HepG2 (cell line): ENCODE data around the gene APOL2. TPM values are rescaled to one million over a fixed set of nuclear protein-coding genes. Genes with fewer than 3 reads are reported as not detected.
"Not testable (repeated sequence)": the region's sequence is repeated elsewhere in the genome, so short reads cannot be mapped to it uniquely, and the experiment has no call there.

ENCODE experiments used
- ATAC-seq: fragments of 200-7000 bp; cut with Tn5 transposase; 3 replicates; pipeline ENCODE4 v1.9.1; 2020; ENCODE audit warnings: mild to moderate bottlenecking, moderate library complexity
- BruUV-seq: library from RNA; stranded (reverse); fragments of 400-500 nt; replicated peaks from 2 replicates; lab custom pipeline; 2021; lab: Mats Ljungman, UMichigan
- CTCF ChIA-PET: fragments of 300-600 bp; formaldehyde crosslinking; extraction: SDS; loops from one replicate; lab custom pipeline; 2021; ENCODE audit warnings: low total read pairs, inconsistent platforms, low intra/inter-chr PET ratio; lab: Yijun Ruan, JAX
- POLR2A ChIA-PET: fragments of 350-600 bp; sonication (Branson Sonifier 250); formaldehyde crosslinking; loops from one replicate; lab custom pipeline; 2020; ENCODE audit warnings: antibody characterized with exemption, inconsistent platforms; lab: Yijun Ruan, JAX
- DNase-seq: peaks from one replicate; pipeline ENCODE4 v3.0.0-alpha.2; 2015; ENCODE audit warnings: low spot score
- FAIRE-seq: peaks from 3 replicates; lab custom pipeline; 2011; peaks lifted over from hg19 to GRCh38; lab: Jason Lieb, UNC
- H2AFZ ChIP-seq: one replicate; pipeline ENCODE4 v1.6.1; 2011; ENCODE audit warnings: low read length, inconsistent platforms
- H3K27ac ChIP-seq: fragments of 300-600 bp; 3 replicates; pipeline ENCODE4 v1.8.0; 2011; ENCODE audit warnings: mixed run types, mild to moderate bottlenecking, mixed read lengths, low read length, inconsistent platforms; ENCODE audit not compliant: insufficient read depth; ENCODE audit errors: extremely low read length
- H3K27me3 ChIP-seq, 2 experiments: fragments of 200-600 bp in 1 of 2; 2 replicates in 1 of 2; 3 replicates in 1 of 2; pipeline versions ENCODE4 v1.6.0 to v1.8.0; 2011; ENCODE audit warnings: low read length in 2 of 2, mild to moderate bottlenecking in 2 of 2, moderate library complexity in 2 of 2, inconsistent platforms in 1 of 2; ENCODE audit not compliant: insufficient read depth in 2 of 2, control insufficient read depth in 1 of 2
- H3K36me3 ChIP-seq, 2 experiments: fragments of 200-600 bp in 1 of 2; replicated peaks in 1 of 2; 2 replicates in 1 of 2; 3 replicates in 1 of 2; pipeline versions ENCODE4 v1.5.1 to v1.8.0; 2011; ENCODE audit warnings: low read length in 2 of 2, inconsistent platforms in 1 of 2; ENCODE audit not compliant: insufficient read depth in 2 of 2, control insufficient read depth in 1 of 2
- H3K4me1 ChIP-seq: 2 replicates; pipeline ENCODE4 v1.5.1; 2012; ENCODE audit warnings: low read length, inconsistent platforms; ENCODE audit not compliant: insufficient read depth
- H3K4me2 ChIP-seq: 2 replicates; pipeline ENCODE4 v1.6.0; 2011; ENCODE audit warnings: low read depth, low read length, inconsistent platforms
- H3K4me3 ChIP-seq, 3 experiments: fragments of 200-600 bp in 1 of 3; sonication (generic), shearing (Covaris generic) in 1 of 3; replicated peaks in 1 of 3; 2 replicates each; pipeline ENCODE4 v1.5.1; 2011 to 2016; ENCODE audit warnings: low read length in 3 of 3, inconsistent platforms in 2 of 3, low read depth in 2 of 3, mild to moderate bottlenecking in 2 of 3, control low read depth in 1 of 3, mixed read lengths in 1 of 3; ENCODE audit not compliant: insufficient read depth in 1 of 3
- H3K79me2 ChIP-seq: one replicate; pipeline ENCODE4 v1.6.1; 2011; ENCODE audit warnings: low read length, inconsistent platforms; ENCODE audit not compliant: insufficient read depth
- H3K9ac ChIP-seq: 2 replicates; pipeline ENCODE4 v1.6.0; 2011; ENCODE audit warnings: mild to moderate bottlenecking, low read depth, low read length, inconsistent platforms; ENCODE audit not compliant: insufficient read depth
- H3K9me3 ChIP-seq: 2 replicates; pipeline ENCODE4 v1.5.1; 2012; ENCODE audit warnings: mild to moderate bottlenecking, low read length
- H4K20me1 ChIP-seq: 2 replicates; pipeline ENCODE4 v1.6.0; 2011; ENCODE audit warnings: inconsistent platforms, mild to moderate bottlenecking, low read length, moderate library complexity; ENCODE audit not compliant: insufficient read depth
- FOXP1 ChIP-seq, 2 experiments: fragments of 450-650 bp in 1 of 2; IDR thresholded peaks; 2 replicates each; pipeline ENCODE4 v1.6.1; 2017 to 2018; ENCODE audit warnings: antibody characterized with exemption in 1 of 2
- HNF4A ChIP-seq: sonication (generic); formaldehyde crosslinking; IDR thresholded peaks from 2 replicates; pipeline ENCODE4 v1.4.0; 2020; ENCODE audit warnings: missing genetic modification reagents
- HNF4G ChIP-seq, 2 experiments: sonication (generic) in 1 of 2; formaldehyde crosslinking in 1 of 2; IDR thresholded peaks; 2 replicates each; pipeline versions ENCODE4 v1.4.0 to v1.6.1; 2011 to 2020; ENCODE audit warnings: borderline replicate concordance in 2 of 2, low read depth in 2 of 2, mild to moderate bottlenecking in 2 of 2, low read length in 1 of 2, missing genetic modification reagents in 1 of 2, moderate library complexity in 1 of 2
- MNT ChIP-seq: fragments of 450-650 bp; IDR thresholded peaks from 2 replicates; pipeline ENCODE4 v1.6.1; 2016
- NCOR1 ChIP-seq: fragments of 200-600 bp; sonication (generic); IDR thresholded peaks from 2 replicates; pipeline ENCODE4 v1.7.0; 2017; ENCODE audit warnings: antibody characterized with exemption, low read length, borderline replicate concordance
- SOX13 ChIP-seq, 3 experiments: fragments of 450-650 bp in 1 of 3; sonication (generic) in 1 of 3; formaldehyde crosslinking in 1 of 3; IDR thresholded peaks in 2 of 3; conservative IDR thresholded peaks in 1 of 3; 2 replicates each; pipeline versions ENCODE4 v1.5.0 to v1.6.1; 2016 to 2020; ENCODE audit warnings: antibody characterized with exemption in 1 of 3, mild to moderate bottlenecking in 1 of 3, missing compliant biosample characterization in 1 of 3, missing genetic modification reagents in 1 of 3, moderate library complexity in 1 of 3
- SOX6 ChIP-seq, 2 experiments: fragments of 450-650 bp in 1 of 2; sonication (generic) in 1 of 2; formaldehyde crosslinking in 1 of 2; IDR thresholded peaks; 2 replicates each; pipeline versions ENCODE4 v1.4.0 to v1.6.1; 2017 to 2020; ENCODE audit warnings: antibody characterized with exemption in 1 of 2, mild to moderate bottlenecking in 1 of 2, missing genetic modification reagents in 1 of 2
- TFE3 ChIP-seq: IDR thresholded peaks from 2 replicates; pipeline ENCODE4 v1.6.1; 2016
- WGBS: methylation state at CpG from one replicate; pipeline ENCODE4 v1.1.6; 2017; ENCODE audit warnings: low lambda C conversion rate; 5-methylcytosine and 5-hydroxymethylcytosine counted together
- in situ Hi-C: cut with HindIII; loops from 2 replicates; pipeline ENCODE4 v1.10.0; 2017; ENCODE audit warnings: low pct_unique_long_range_greater_than_20kb; ENCODE audit not compliant: extremely low pct_ligation_motif_present
- intact Hi-C: fragments of 100-400 bp; cut with micrococcal nuclease; formaldehyde crosslinking; loops from one replicate; pipeline ENCODE4 v1.10.0; 2022; ENCODE audit not compliant: unreplicated experiment
- polyA plus RNA-seq, 8 experiments: library from polyadenylated mRNA; depleted of rRNA in 3 of 8; stranded (reverse) in 7 of 8; unstranded in 1 of 8; fragments of >200 nt; fragmentation: Illumina TruSeq in 4 of 8; extraction: Trizol in 4 of 8; gene quantifications; 2 replicates each; pipeline versions ENCODE4 v1.2.1 to v1.2.3, GENCODE V29; 2011 to 2016; ENCODE audit warnings: low read depth in 4 of 8, missing spikeins in 1 of 8, mixed read lengths in 1 of 8; ENCODE audit not compliant: insufficient read depth in 1 of 8
- total RNA-seq, 5 experiments: library from RNA; depleted of rRNA; stranded (reverse); fragments of >200 nt; fragmentation: Illumina TruSeq; extraction: Trizol; gene quantifications; 2 replicates each; pipeline ENCODE4 v1.2.3, GENCODE V29; 2016; ENCODE audit warnings: low read depth in 1 of 5
- TF ChIP-seq, protein P1 (sequence below): IDR thresholded peaks from 2 replicates; pipeline ENCODE4 v1.4.0; 2020; ENCODE audit warnings: mild to moderate bottlenecking, missing genetic modification reagents
- TF ChIP-seq, protein P2 (sequence below): sonication (generic); formaldehyde crosslinking; conservative IDR thresholded peaks from 2 replicates; pipeline ENCODE4 v1.4.0; 2020; ENCODE audit warnings: mild to moderate bottlenecking, missing genetic modification reagents, moderate library complexity

Gene APOL2
- total and polyA plus RNA-seq, 2 of the 13 experiments (the other 11 are each of a cell fraction or from before 2014, with no cell fraction given), result 28.7 to 51.2 TPM

DNA sequence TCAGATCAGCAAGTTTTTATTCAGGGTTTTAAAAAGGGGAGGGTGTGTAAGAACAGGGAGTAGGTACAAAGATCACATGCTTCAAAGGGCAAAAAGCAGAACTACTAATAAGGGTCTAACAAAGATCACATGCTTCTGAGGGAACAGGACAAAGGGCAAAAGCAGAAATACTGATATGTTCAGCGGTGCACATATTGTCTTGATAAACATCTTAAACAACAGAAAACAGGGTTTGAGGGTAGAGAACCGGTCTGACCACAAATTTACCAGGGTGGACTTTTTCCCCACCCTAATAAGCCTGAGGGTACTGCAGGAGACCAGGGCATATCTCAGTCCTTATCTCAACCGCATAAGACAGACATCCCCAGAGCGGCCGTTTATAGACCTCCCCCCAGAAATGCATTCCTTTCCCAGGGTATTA is 29.8 kb downstream of the APOL2 start:
- Histone ChIP-seq H3K4me2 (peak overlapping the region; percentile 13; the same call in 1 of the 2 replicates), H3K4me1 (peaks cover 98% of the 10 kb centered on the region)
- H3K4me3 ChIP-seq; H4K20me1 ChIP-seq; H3K36me3 ChIP-seq; DNase-seq; BruUV-seq; H3K27me3 ChIP-seq; FAIRE-seq; H3K79me2 ChIP-seq; H3K9me3 ChIP-seq; H3K27ac ChIP-seq; in situ Hi-C loops; intact Hi-C loops; H2AFZ ChIP-seq; ATAC-seq; H3K9ac ChIP-seq; CTCF ChIA-PET; TF ChIP-seq SOX13 (IDR thresholded peaks at IDR 0.05); HNF4G (CRISPR knock-in tag; IDR thresholded peaks at IDR 0.05; ENCODE audit: borderline replicate concordance, low read depth); FOXP1 (IDR thresholded peaks at IDR 0.05); SOX6 (IDR thresholded peaks at IDR 0.05): not testable (repeated sequence)
- POLR2A ChIA-PET, result interaction anchor here (1.0 kb wide), 1 partner anchor 53 kb away, joined by 3 read pairs; no protein-coding TSS in a partner anchor
- 36% methylated on average over 5 of the region's 5 CpGs for WGBS
- TF ChIP-seq, protein P1, sequence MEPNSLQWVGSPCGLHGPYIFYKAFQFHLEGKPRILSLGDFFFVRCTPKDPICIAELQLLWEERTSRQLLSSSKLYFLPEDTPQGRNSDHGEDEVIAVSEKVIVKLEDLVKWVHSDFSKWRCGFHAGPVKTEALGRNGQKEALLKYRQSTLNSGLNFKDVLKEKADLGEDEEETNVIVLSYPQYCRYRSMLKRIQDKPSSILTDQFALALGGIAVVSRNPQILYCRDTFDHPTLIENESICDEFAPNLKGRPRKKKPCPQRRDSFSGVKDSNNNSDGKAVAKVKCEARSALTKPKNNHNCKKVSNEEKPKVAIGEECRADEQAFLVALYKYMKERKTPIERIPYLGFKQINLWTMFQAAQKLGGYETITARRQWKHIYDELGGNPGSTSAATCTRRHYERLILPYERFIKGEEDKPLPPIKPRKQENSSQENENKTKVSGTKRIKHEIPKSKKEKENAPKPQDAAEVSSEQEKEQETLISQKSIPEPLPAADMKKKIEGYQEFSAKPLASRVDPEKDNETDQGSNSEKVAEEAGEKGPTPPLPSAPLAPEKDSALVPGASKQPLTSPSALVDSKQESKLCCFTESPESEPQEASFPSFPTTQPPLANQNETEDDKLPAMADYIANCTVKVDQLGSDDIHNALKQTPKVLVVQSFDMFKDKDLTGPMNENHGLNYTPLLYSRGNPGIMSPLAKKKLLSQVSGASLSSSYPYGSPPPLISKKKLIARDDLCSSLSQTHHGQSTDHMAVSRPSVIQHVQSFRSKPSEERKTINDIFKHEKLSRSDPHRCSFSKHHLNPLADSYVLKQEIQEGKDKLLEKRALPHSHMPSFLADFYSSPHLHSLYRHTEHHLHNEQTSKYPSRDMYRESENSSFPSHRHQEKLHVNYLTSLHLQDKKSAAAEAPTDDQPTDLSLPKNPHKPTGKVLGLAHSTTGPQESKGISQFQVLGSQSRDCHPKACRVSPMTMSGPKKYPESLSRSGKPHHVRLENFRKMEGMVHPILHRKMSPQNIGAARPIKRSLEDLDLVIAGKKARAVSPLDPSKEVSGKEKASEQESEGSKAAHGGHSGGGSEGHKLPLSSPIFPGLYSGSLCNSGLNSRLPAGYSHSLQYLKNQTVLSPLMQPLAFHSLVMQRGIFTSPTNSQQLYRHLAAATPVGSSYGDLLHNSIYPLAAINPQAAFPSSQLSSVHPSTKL (CRISPR knock-in tag), result peak; percentile 46
- TF ChIP-seq SOX13 (CRISPR knock-in tag; conservative IDR thresholded peaks at IDR 0.05 in 1 of 2, IDR thresholded peaks at IDR 0.05 in 1 of 2), result peak in 1 of 2 experiments; percentile 22; a peak in 1 of 4 replicates
- TF ChIP-seq HNF4G (IDR thresholded peaks at IDR 0.05; ENCODE audit: borderline replicate concordance, low read depth, low read length), result 0 out of 2 replicates have a peak, but pooled peaks have one; percentile 63
- TF ChIP-seq NCOR1, result peak; percentile 66; the same call in 1 of the 2 replicates
- TF ChIP-seq MNT, result 0 out of 2 replicates have a peak, but pooled peaks have one; percentile 13
- 0 out of 2 replicates have a peak, but pooled peaks have one; percentile 20 for TF ChIP-seq FOXP1 (CRISPR knock-in tag; IDR thresholded peaks at IDR 0.05)
- peak; percentile 69; the same call in 1 of the 2 replicates for TF ChIP-seq TFE3
- peak; percentile 59 for TF ChIP-seq HNF4A
- TF ChIP-seq SOX6 (CRISPR knock-in tag; IDR thresholded peaks at IDR 0.05), result peak; percentile 29; the same call in 1 of the 2 replicates
- TF ChIP-seq, protein P2, sequence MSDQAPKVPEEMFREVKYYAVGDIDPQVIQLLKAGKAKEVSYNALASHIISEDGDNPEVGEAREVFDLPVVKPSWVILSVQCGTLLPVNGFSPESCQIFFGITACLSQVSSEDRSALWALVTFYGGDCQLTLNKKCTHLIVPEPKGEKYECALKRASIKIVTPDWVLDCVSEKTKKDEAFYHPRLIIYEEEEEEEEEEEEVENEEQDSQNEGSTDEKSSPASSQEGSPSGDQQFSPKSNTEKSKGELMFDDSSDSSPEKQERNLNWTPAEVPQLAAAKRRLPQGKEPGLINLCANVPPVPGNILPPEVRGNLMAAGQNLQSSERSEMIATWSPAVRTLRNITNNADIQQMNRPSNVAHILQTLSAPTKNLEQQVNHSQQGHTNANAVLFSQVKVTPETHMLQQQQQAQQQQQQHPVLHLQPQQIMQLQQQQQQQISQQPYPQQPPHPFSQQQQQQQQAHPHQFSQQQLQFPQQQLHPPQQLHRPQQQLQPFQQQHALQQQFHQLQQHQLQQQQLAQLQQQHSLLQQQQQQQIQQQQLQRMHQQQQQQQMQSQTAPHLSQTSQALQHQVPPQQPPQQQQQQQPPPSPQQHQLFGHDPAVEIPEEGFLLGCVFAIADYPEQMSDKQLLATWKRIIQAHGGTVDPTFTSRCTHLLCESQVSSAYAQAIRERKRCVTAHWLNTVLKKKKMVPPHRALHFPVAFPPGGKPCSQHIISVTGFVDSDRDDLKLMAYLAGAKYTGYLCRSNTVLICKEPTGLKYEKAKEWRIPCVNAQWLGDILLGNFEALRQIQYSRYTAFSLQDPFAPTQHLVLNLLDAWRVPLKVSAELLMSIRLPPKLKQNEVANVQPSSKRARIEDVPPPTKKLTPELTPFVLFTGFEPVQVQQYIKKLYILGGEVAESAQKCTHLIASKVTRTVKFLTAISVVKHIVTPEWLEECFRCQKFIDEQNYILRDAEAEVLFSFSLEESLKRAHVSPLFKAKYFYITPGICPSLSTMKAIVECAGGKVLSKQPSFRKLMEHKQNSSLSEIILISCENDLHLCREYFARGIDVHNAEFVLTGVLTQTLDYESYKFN, result peak; percentile 35; the same call in 1 of the 2 replicates
